HepG2 (cell line): ENCODE data around the gene ACBD6. TPM values are rescaled to one million over a fixed set of nuclear protein-coding genes. Genes with fewer than 3 reads are reported as not detected.

ENCODE experiments used
- ATAC-seq: fragments of 200-7000 bp; cut with Tn5 transposase; 3 replicates; pipeline ENCODE4 v1.9.1; 2020; ENCODE audit warnings: mild to moderate bottlenecking, moderate library complexity
- BruUV-seq: library from RNA; stranded (reverse); fragments of 400-500 nt; replicated peaks from 2 replicates; lab custom pipeline; 2021; lab: Mats Ljungman, UMichigan
- CTCF ChIA-PET: fragments of 300-600 bp; formaldehyde crosslinking; extraction: SDS; loops from one replicate; lab custom pipeline; 2021; ENCODE audit warnings: low total read pairs, inconsistent platforms, low intra/inter-chr PET ratio; lab: Yijun Ruan, JAX
- POLR2A ChIA-PET: fragments of 350-600 bp; sonication (Branson Sonifier 250); formaldehyde crosslinking; loops from one replicate; lab custom pipeline; 2020; ENCODE audit warnings: antibody characterized with exemption, inconsistent platforms; lab: Yijun Ruan, JAX
- DNase-seq: peaks from one replicate; pipeline ENCODE4 v3.0.0-alpha.2; 2015; ENCODE audit warnings: low spot score
- FAIRE-seq: peaks from 3 replicates; lab custom pipeline; 2011; peaks lifted over from hg19 to GRCh38; lab: Jason Lieb, UNC
- H2AFZ ChIP-seq: one replicate; pipeline ENCODE4 v1.6.1; 2011; ENCODE audit warnings: low read length, inconsistent platforms
- H3K27ac ChIP-seq: fragments of 300-600 bp; 3 replicates; pipeline ENCODE4 v1.8.0; 2011; ENCODE audit warnings: mixed run types, mild to moderate bottlenecking, mixed read lengths, low read length, inconsistent platforms; ENCODE audit not compliant: insufficient read depth; ENCODE audit errors: extremely low read length
- H3K27me3 ChIP-seq, 2 experiments: fragments of 200-600 bp in 1 of 2; 2 replicates in 1 of 2; 3 replicates in 1 of 2; pipeline versions ENCODE4 v1.6.0 to v1.8.0; 2011; ENCODE audit warnings: low read length in 2 of 2, mild to moderate bottlenecking in 2 of 2, moderate library complexity in 2 of 2, inconsistent platforms in 1 of 2; ENCODE audit not compliant: insufficient read depth in 2 of 2, control insufficient read depth in 1 of 2
- H3K36me3 ChIP-seq, 2 experiments: fragments of 200-600 bp in 1 of 2; replicated peaks in 1 of 2; 2 replicates in 1 of 2; 3 replicates in 1 of 2; pipeline versions ENCODE4 v1.5.1 to v1.8.0; 2011; ENCODE audit warnings: low read length in 2 of 2, inconsistent platforms in 1 of 2; ENCODE audit not compliant: insufficient read depth in 2 of 2, control insufficient read depth in 1 of 2
- H3K4me1 ChIP-seq: 2 replicates; pipeline ENCODE4 v1.5.1; 2012; ENCODE audit warnings: low read length, inconsistent platforms; ENCODE audit not compliant: insufficient read depth
- H3K4me2 ChIP-seq: 2 replicates; pipeline ENCODE4 v1.6.0; 2011; ENCODE audit warnings: low read depth, low read length, inconsistent platforms
- H3K4me3 ChIP-seq, 3 experiments: fragments of 200-600 bp in 1 of 3; sonication (generic), shearing (Covaris generic) in 1 of 3; replicated peaks in 1 of 3; 2 replicates each; pipeline ENCODE4 v1.5.1; 2011 to 2016; ENCODE audit warnings: low read length in 3 of 3, inconsistent platforms in 2 of 3, low read depth in 2 of 3, mild to moderate bottlenecking in 2 of 3, control low read depth in 1 of 3, mixed read lengths in 1 of 3; ENCODE audit not compliant: insufficient read depth in 1 of 3
- H3K79me2 ChIP-seq: one replicate; pipeline ENCODE4 v1.6.1; 2011; ENCODE audit warnings: low read length, inconsistent platforms; ENCODE audit not compliant: insufficient read depth
- H3K9ac ChIP-seq: 2 replicates; pipeline ENCODE4 v1.6.0; 2011; ENCODE audit warnings: mild to moderate bottlenecking, low read depth, low read length, inconsistent platforms; ENCODE audit not compliant: insufficient read depth
- H3K9me3 ChIP-seq: 2 replicates; pipeline ENCODE4 v1.5.1; 2012; ENCODE audit warnings: mild to moderate bottlenecking, low read length
- H4K20me1 ChIP-seq: 2 replicates; pipeline ENCODE4 v1.6.0; 2011; ENCODE audit warnings: inconsistent platforms, mild to moderate bottlenecking, low read length, moderate library complexity; ENCODE audit not compliant: insufficient read depth
- AGO2 ChIP-seq: fragments of 200-400 bp; formaldehyde crosslinking; optimal IDR thresholded peaks from 2 replicates; pipeline ENCODE3; 2017; ENCODE audit warnings: mild to moderate bottlenecking, low read depth, low read length, moderate library complexity
- MXD4 ChIP-seq: IDR thresholded peaks from 2 replicates; pipeline ENCODE4 v1.6.1; 2016; ENCODE audit warnings: mild to moderate bottlenecking, missing biosample characterization, missing genetic modification reagents
- ZNF512 ChIP-seq: sonication (generic); formaldehyde crosslinking; IDR thresholded peaks from 2 replicates; pipeline ENCODE4 v1.4.0; 2020; ENCODE audit warnings: mild to moderate bottlenecking, missing genetic modification reagents
- WGBS: methylation state at CpG from one replicate; pipeline ENCODE4 v1.1.6; 2017; ENCODE audit warnings: low lambda C conversion rate; 5-methylcytosine and 5-hydroxymethylcytosine counted together
- in situ Hi-C: cut with HindIII; loops from 2 replicates; pipeline ENCODE4 v1.10.0; 2017; ENCODE audit warnings: low pct_unique_long_range_greater_than_20kb; ENCODE audit not compliant: extremely low pct_ligation_motif_present
- intact Hi-C: fragments of 100-400 bp; cut with micrococcal nuclease; formaldehyde crosslinking; loops from one replicate; pipeline ENCODE4 v1.10.0; 2022; ENCODE audit not compliant: unreplicated experiment
- polyA plus RNA-seq, 8 experiments: library from polyadenylated mRNA; depleted of rRNA in 3 of 8; stranded (reverse) in 7 of 8; unstranded in 1 of 8; fragments of >200 nt; fragmentation: Illumina TruSeq in 4 of 8; extraction: Trizol in 4 of 8; gene quantifications; 2 replicates each; pipeline versions ENCODE4 v1.2.1 to v1.2.3, GENCODE V29; 2011 to 2016; ENCODE audit warnings: low read depth in 4 of 8, missing spikeins in 1 of 8, mixed read lengths in 1 of 8; ENCODE audit not compliant: insufficient read depth in 1 of 8
- total RNA-seq, 5 experiments: library from RNA; depleted of rRNA; stranded (reverse); fragments of >200 nt; fragmentation: Illumina TruSeq; extraction: Trizol; gene quantifications; 2 replicates each; pipeline ENCODE4 v1.2.3, GENCODE V29; 2016; ENCODE audit warnings: low read depth in 1 of 5

ACBD6 gene
- total and polyA plus RNA-seq, 2 of the 13 experiments (the other 11 are each of a cell fraction or from before 2014, with no cell fraction given): 33.5 to 47.2 TPM

- BruUV-seq: no TSS peak
- ChIA-PET POLR2A (no interaction called here), CTCF (no interaction called here)
- intact Hi-C loops: no loop called here
- Histone ChIP-seq H3K27ac (no peak overlapping the region), H3K4me2 (no peak overlapping the region), H2AFZ (no peak overlapping the region), H3K9me3 (no peaks in the 10 kb centered on the region), H3K9ac (no peak overlapping the region), H3K4me3 (no peak overlapping the region), H3K79me2 (no peaks in the 10 kb centered on the region), H3K27me3 (no peaks in the 10 kb centered on the region), H3K4me1 (no peaks in the 10 kb centered on the region), H3K36me3 (peaks cover 0 to 2% of the 10 kb centered on the region in 2 experiments; a peak in 4 of 5 replicates), H4K20me1 (no peaks in the 10 kb centered on the region)
- no peak for FAIRE-seq
- TF ChIP-seq ZNF512 (CRISPR knock-in tag) (no peak), MXD4 (no peak)
- in situ Hi-C loops: no loop called here
- no peak for DNase-seq
- ATAC-seq: no peak
Observed at GRCh38 chr1:180392020-180392419, 110.4 kb downstream of the ACBD6 start.

GRCh38 chr1:180387413-180387812, 115.0 kb downstream of the ACBD6 start:
- H3K27ac ChIP-seq: no peak overlapping the region
- ATAC-seq (no peak), FAIRE-seq (no peak), DNase-seq (no peak)
- H4K20me1 ChIP-seq: no peaks in the 10 kb centered on the region
- H3K4me1 ChIP-seq: no peaks in the 10 kb centered on the region
- no peak for TF ChIP-seq AGO2
- H3K27me3 ChIP-seq: no peaks in the 10 kb centered on the region
- no TSS peak for BruUV-seq
- no peak overlapping the region for H3K9ac ChIP-seq
- intact Hi-C loops (no loop called here), in situ Hi-C loops (no loop called here)
- ChIA-PET POLR2A (no interaction called here), CTCF (no interaction called here)
- H3K79me2 ChIP-seq: no peaks in the 10 kb centered on the region
- H3K9me3 ChIP-seq: peaks cover 11% of the 10 kb centered on the region; the same call in 1 of the 2 replicates
- no peak overlapping the region for H3K4me3 ChIP-seq
- H3K4me2 ChIP-seq: no peak overlapping the region
- no peak overlapping the region for H2AFZ ChIP-seq
- 93% methylated on average over 1 of the region's 1 CpG for WGBS
- peaks cover 0 to 2% of the 10 kb centered on the region in 2 experiments; a peak in 2 of 5 replicates for H3K36me3 ChIP-seq
